GM18519 (cell line): ENCODE measurements around the gene FGG.
"Not testable (repeated sequence)": the region's sequence is repeated elsewhere in the genome, so short reads cannot be mapped to it uniquely, and the experiment has no call there.

Experiments
- ATAC-seq: cut with Tn5 transposase; IDR thresholded peaks from one replicate; pipeline ENCODE4 v1.9.1; 2021; ENCODE audit warnings: mild to moderate bottlenecking, moderate library complexity; ENCODE audit not compliant: unreplicated experiment, low FRiP score

FGG gene

DNA sequence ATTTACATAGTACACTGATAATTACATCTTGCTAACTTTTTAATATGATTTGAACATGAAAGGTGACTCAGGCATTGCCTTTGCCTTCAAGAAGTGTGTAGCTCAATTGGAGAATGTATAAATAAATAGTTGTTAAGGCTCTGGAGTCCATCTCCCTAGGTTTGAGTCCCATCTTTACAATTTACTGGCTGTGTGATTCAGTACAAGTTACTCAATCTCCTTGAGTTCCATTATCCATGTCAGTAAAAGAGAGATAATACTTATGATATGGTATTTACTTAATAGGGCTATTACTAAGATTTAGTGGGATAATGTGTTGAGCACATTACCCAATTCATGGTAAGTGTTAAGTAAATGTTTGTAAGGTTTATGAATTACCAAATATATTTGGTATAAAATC is 1.9 kb upstream of the FGG start:
- ATAC-seq, result no peak

DNA sequence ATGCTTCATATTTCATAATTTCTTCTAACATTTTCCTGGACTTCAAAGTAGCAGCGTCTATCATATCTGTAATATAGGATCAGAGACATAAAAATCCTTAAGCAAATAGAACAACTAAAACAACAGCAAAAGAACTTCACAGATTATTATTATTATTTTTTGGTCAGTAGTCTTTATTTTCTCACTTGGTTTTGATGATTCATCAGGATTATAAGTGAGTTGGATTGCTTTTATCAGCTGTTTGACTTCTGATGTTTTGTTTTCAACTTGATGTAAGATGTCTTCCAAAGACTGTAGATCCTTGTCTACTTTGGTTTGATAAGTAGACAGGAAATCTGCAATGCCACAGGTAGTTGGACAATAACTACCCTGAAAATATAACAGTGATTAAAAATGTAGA is 623 bp downstream of the FGG start:
- no peak for ATAC-seq

- no peak for ATAC-seq
These were observed 1.9 kb downstream of the FGG start for GRCh38 chr4:154610582-154610981.

DNA sequence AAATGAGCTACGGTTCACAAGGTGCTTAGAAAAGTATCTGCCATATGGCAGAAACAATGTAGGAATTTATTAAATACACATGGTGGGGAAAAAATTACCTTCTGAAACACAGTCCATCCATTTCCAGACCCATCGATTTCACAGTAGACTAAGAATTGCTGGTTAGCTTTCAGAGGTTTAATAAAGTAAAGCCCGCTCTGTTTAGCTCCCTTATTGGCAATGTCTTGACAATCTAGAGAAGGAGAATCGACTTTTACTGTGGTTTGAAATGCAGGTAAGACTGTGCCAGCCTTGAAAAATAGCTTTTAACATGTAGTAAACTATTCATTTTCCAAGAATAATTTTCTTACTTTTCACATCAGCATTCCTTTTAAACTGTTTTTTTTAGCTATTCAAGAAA is 2.9 kb downstream of the FGG start:
- no peak for ATAC-seq

DNA sequence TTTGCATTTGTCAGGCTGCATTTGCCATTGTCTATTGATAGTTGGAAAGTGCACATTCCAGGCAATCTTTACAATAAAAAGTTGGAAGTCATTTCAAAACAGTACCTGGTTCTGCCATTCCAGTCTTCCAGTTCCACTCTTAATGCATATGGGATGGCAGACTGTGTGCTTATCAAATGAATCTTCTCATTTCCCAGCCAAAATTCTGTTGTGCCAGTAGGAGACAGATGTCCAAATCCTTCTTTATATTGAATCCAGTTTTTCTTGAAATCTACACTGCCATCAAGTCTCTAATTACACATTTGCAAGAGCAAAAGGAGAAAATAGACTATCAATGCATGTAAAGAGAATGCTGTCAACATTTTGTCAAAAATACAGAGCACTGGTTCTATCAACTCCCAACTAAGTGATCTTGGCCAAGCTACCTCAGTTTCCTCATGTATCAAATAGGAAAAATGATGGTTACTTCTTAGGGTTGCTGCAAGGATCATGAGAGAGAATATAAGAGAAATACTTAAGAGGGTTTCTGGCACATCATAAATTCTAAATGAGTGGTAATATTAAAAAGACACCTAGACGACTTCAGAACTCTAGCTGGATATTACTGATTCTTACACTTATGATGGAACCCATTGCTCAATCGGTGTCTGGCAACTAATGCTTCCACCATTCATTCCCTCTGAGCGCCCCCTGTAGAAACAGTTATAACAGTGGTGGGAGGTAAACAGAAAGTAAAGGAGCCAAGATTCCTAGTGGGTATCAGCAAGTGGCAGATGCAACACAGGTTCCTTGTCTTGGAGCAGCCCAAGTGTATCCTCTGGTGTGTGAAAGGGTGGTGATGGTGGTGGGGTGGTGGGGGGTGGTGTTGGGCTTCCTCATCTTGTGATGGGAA is 3.8 kb downstream of the FGG start:
- ATAC-seq, result no peak

GRCh38 chr4:154606728-154607723 is 5.4 kb downstream of the FGG start:
- ATAC-seq, result no peak

GRCh38 chr4:154604696-154605200 is 7.7 kb downstream of the FGG start:
- ATAC-seq, result no peak

DNA sequence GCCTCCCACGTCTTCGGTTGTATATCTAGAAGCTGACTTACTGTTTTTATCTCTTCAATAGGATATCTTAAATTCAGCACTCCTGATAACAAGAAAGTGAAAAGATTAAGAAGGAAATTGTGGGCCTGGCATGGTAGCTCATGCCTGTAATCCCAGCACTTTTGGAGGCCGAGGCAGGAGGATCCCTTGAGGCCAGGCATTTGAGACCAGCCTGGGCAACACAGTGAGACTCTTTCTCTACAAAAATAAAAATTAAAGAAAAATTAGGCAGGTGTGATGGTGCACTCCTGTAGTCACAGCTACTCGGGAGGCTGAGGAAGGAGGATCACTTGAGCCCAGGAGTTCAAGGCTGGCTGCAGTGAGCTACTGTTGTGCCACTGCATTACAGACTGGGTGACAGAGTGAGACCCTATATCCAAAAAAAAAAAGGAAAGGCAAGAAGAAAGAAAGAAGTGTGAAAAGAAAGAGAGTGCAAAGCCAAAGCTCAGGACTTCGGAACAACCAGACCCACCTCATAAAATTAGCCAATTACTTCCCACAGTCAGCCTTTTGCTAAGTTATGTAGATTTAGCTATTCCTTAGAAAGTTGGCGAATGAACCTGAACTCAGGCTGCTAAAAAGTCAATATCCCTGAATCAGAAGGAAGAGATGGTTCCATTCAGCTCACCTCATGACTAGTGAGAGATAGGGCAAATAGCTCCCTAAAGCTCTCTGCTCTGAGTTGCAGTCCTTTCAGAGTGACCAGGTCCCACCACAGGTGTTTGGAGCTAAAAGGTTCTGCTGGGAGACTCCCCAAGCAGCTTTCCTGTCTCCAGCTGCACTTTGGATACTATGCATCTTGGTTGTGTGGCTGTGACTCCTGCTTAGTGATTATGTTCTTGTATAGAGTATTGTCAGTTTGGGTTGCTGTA is 9.2 kb downstream of the FGG start:
- no peak for ATAC-seq

GRCh38 chr4:154602404-154603020 is 9.9 kb downstream of the FGG start:
- ATAC-seq, result no peak

- ATAC-seq, result no peak
These were observed 14.4 kb downstream of the FGG start for GRCh38 chr4:154597798-154598774.

DNA sequence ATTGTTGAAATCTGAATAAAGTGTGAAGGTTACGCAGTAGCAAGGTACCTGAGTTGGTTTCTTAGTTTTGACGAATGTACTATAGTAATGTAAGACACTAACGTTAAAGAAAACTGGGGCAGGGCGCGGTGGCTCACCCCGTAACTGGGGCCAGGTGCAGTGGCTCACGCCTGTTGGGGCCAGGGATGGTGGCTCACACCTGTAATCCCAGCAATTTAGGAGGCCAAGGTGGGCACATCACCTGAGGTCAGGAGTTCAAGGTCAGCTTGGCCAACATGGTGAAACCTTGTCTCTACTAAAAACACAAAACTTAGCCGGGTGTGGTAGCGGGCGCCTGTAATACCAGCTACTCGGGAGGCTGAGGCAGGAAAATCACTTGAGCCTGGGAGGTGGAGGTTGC is 15.2 kb downstream of the FGG start:
- not testable (repeated sequence) for ATAC-seq

DNA sequence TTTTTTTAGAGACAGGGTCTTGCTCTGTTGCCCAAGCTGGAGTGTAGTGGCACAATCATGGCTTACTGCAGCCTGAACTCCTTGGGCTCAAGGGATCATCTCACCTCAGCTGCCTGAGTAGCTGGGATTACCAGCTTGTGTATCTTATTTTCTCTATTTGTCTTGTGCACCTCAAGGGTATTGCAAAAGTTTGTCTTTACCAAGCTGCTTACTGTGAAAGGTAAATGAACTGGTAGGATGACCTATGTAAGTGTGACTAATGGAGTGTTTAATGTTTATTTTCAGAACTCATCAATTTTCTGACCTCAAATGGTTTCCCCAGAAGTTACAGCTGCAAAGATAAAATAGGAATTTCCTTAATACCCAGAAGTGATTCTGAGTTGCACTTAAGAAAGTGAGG is 16.6 kb downstream of the FGG start:
- ATAC-seq, result no peak

DNA sequence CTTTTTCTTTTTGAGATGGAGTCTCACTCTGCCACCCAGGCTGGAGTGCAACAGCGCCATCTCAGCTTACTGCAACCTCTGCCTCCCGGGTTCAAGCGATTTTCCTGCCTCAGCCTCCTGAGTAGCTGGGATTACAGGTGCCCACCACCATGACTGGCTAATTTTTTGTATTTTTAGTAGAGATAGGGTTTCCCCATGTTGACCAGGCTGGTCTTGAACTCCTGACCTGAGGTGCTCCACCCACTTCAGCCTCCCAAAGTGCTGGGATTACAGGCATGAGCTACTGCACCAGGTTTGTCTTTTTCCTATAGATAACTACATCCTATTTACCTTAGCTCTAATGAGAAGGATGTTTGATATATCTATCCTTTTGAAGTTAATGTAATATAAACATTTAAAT is 18.1 kb downstream of the FGG start:
- not testable (repeated sequence) for ATAC-seq

GRCh38 chr4:154593868-154594267 is 18.6 kb downstream of the FGG start:
- ATAC-seq, result no peak

DNA sequence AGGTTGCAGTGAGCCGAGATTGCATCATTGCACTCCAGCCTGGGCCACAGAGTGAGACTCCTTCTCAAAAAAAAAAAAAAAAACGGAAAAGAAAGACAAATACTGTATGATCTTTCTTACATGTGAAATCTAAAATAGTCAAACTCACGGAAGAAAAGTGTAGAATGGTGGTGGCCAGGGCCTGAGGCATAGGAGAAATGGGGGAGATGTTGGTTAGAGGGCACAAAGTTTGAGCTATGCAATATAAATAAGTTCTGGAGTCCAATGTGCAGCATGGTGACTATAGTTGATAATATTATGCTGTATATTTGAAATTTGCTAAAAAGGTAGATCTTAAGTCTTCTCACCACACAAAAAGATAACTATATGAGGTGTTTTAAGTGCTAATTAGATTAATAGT is 20.6 kb downstream of the FGG start:
- ATAC-seq, result no peak

GRCh38 chr4:154590329-154591006 is 22.0 kb downstream of the FGG start, which contains the start of gene FGA:
Gene FGA (minus strand): TSS chr4:154590742. CDS start chr4:154590687, 55 bp downstream.
- ATAC-seq, result no peak

DNA sequence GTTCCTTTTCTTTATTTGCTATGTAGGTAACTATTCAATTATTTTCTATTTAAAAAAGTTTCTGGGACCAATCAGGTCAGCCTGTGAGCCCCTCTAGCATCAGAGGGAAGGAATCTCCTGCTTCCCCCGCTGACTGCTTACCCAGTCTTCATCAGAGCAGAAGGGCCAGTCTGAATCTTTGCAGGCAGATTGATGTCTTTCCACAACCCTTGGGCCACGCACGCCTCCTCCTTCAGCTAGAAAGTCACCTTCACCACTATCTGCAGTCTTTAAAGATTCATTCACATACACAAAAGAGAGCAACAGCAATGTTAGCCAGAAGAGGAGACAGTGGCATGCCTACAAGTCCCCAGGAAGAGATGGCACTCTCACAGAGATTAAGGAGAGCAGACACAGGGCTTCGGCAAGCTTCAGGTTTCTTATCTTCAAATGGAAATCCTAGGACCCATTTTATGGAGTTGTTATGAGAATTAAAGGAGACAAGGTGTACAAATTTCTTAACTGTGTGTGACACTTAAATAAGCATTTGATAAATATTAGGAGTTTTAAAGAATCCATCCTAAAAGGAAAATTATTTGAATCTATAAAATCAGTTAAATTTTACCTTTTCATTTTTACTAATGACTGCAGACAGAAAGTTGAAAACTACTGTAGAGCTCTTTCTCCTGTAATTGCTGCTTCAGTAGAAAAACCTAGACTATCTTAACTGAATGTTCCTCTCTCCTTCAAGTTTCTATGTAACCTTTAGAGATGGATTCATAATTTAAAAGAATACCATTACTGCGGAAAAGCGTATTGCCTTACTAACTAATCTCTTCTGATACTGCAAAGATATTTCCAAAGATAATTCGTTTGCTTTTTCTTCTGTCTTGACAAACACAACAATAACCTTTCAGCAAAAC is 22.9 kb downstream of the FGG start:
- no peak for ATAC-seq
